HG03095 (cell line): ENCODE measurements around the gene COL2A1.
"Not testable (repeated sequence)": the region's sequence is repeated elsewhere in the genome, so short reads cannot be mapped to it uniquely, and the experiment has no call there.

Source experiments
- ATAC-seq: cut with Tn5 transposase; IDR thresholded peaks from one replicate; pipeline ENCODE4 v1.9.1; 2021; ENCODE audit warnings: moderate library complexity; ENCODE audit not compliant: unreplicated experiment

The COL2A1 gene

GRCh38 chr12:47978598-47978873, 25.7 kb downstream of the COL2A1 start:
- ATAC-seq, result no peak

GRCh38 chr12:47977772-47978597, 26.3 kb downstream of the COL2A1 start:
- ATAC-seq, result no peak

GRCh38 chr12:47977046-47977771, 27.1 kb downstream of the COL2A1 start:
- ATAC-seq, result no peak

GRCh38 chr12:47975816-47976215, 28.5 kb downstream of the COL2A1 start:
- no peak for ATAC-seq

GRCh38 chr12:47975036-47975620, 29.1 kb downstream of the COL2A1 start:
- ATAC-seq, result no peak

- no peak for ATAC-seq
Observed at GRCh38 chr12:47973870-47974269, 30.4 kb downstream of the COL2A1 start.

- no peak for ATAC-seq
Observed at GRCh38 chr12:47972895-47973294, 31.4 kb downstream of the COL2A1 start.

GRCh38 chr12:47970843-47971242, 33.4 kb downstream of the COL2A1 start:
- ATAC-seq, result no peak

GRCh38 chr12:47969845-47970244, 34.4 kb downstream of the COL2A1 start:
- ATAC-seq, result no peak

GRCh38 chr12:47967461-47968321, 36.6 kb downstream of the COL2A1 start:
- ATAC-seq, result no peak

- ATAC-seq, result no peak
Observed at GRCh38 chr12:47965581-47965980, 38.7 kb downstream of the COL2A1 start.

GRCh38 chr12:47964106-47964728, 40.1 kb downstream of the COL2A1 start:
- ATAC-seq, result peak; percentile 20

GRCh38 chr12:47963340-47964040, 40.8 kb downstream of the COL2A1 start, which contains the start of gene TMEM106C:
Gene TMEM106C (plus strand): TSS chr12:47963596. CDS start chr12:47964237, 641 bp downstream.
- peak; percentile 85 for ATAC-seq

- ATAC-seq, result no peak
Observed at GRCh38 chr12:47962198-47962597, 42.1 kb downstream of the COL2A1 start.

- not testable (repeated sequence) for ATAC-seq
Observed at GRCh38 chr12:47957671-47958070, 46.6 kb downstream of the COL2A1 start.

GRCh38 chr12:47955059-47955458, 49.2 kb downstream of the COL2A1 start:
- ATAC-seq, result no peak

- no peak for ATAC-seq
Observed at GRCh38 chr12:47954467-47955045, 49.7 kb downstream of the COL2A1 start.

GRCh38 chr12:47954058-47954457, 50.2 kb downstream of the COL2A1 start:
- ATAC-seq, result no peak

GRCh38 chr12:47950856-47951468, 53.3 kb downstream of the COL2A1 start:
- no peak for ATAC-seq
